ENCODE data around the gene IQCB1. TPM values are rescaled to one million over a fixed set of nuclear protein-coding genes. Genes with fewer than 3 reads are reported as not detected.
"Not testable (repeated sequence)": the region's sequence is repeated elsewhere in the genome, so short reads cannot be mapped to it uniquely, and the experiment has no call there.

Gene IQCB1
- total RNA-seq, 1 donor from 2014 or later = 6.3 TPM

- intact Hi-C loops (cut with DNase I) = no loop called here
- ATAC-seq = peak; percentile 88
- peak; percentile 72 for DNase-seq (ENCODE audit: missing footprints)
These were observed 77.6 kb downstream of the IQCB1 start for GRCh38 chr3:121757087-121757811.

DNA sequence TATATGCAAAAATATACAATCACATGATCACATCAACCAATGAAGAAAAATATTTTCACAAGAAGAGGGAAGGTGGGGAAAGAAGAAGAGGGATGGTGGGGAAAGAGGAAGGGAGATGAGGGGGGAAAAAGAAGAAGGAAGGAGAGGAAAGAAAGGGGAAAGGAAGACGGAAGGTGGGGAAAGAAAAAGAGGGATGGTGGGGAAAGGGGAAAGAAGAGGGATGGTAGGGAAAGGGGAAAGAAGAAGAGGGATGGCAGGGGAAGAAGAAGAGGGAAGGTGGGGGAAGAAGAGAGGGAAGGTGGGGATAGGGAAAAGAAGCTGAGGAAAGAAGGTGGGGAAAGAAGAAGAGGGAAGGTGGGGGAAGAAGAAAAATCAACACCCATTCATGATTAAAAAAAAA lies 82.1 kb downstream of the IQCB1 start:
- DNase-seq (ENCODE audit: missing footprints) (no peak), ATAC-seq (no peak)
- intact Hi-C loops (cut with DNase I) = loop anchor here (5.0 kb wide), 1 partner anchor 80 kb away; no protein-coding TSS in a partner anchor

DNA sequence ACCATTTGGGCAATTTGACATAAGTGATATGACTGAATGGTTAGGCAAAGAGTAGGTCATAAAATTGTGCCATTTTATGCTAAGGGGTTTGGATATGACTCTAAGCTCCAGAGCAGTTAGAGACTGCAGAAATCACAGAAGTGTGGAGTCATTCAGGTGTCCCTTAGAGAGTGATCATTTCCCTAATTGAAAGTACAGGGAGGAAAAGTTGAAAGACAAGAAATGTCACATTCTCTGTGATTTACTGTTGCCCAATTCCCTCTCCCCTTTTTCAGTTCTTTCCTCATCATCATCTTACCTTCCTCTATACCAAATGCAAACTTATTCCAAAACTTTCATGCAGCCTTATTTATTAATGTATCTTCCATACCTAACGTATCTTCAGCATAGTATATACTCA lies 82.6 kb downstream of the IQCB1 start:
- DNase-seq (ENCODE audit: missing footprints) = no peak
- intact Hi-C loops (cut with DNase I) = loop anchor here (5.0 kb wide), 1 partner anchor 80 kb away; no protein-coding TSS in a partner anchor
- ATAC-seq = no peak

DNA sequence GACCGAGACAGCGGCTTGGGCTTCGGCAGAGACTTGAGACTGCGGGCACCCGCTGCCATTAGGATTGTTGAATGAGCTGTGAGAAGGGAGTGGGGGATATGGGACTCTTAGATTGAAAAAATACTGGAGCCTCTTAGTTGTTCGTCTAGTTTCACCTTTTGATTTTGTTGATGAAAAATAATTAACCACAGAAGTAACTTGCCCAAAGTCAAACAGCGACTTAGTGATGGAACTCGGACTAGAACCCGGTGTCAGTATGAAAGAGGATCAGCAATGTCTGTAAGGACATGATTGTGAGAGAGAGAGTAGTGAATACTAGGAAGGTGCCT lies 84.8 kb downstream of the IQCB1 start:
- no peak for DNase-seq (ENCODE audit: missing footprints)
- intact Hi-C loops (cut with DNase I) = loop anchor here (5.0 kb wide), 1 partner anchor 82 kb away; no protein-coding TSS in a partner anchor
- ATAC-seq = no peak

GRCh38 chr3:121749276-121750086 lies 85.4 kb downstream of the IQCB1 start, which contains the start of gene GOLGB1:
GOLGB1 (minus strand) TSS chr3:121749741; CDS start chr3:121730971, 18,770 bp downstream.
- peak; percentile 97 for ATAC-seq
- peak; percentile 95 for DNase-seq (ENCODE audit: missing footprints)
- intact Hi-C loops (cut with DNase I) = loop anchor here (5.0 to 10.0 kb wide), 3 partner anchors 52 to 205 kb away; partner anchors contain the start of gene POLQ

- intact Hi-C loops (cut with DNase I) = loop anchor here (5.0 to 10.0 kb wide), 2 partner anchors 51 to 204 kb away; partner anchors contain the start of gene POLQ
- DNase-seq (ENCODE audit: missing footprints) (no peak), ATAC-seq (no peak)
These were observed 86.1 kb downstream of the IQCB1 start for GRCh38 chr3:121748680-121749275.

GRCh38 chr3:121747976-121748375 lies 86.9 kb downstream of the IQCB1 start:
- intact Hi-C loops (cut with DNase I) = loop anchor here (5.0 to 10.0 kb wide), 2 partner anchors 51 to 203 kb away; partner anchors contain the start of gene POLQ
- DNase-seq (ENCODE audit: missing footprints) (no peak), ATAC-seq (no peak)

DNA sequence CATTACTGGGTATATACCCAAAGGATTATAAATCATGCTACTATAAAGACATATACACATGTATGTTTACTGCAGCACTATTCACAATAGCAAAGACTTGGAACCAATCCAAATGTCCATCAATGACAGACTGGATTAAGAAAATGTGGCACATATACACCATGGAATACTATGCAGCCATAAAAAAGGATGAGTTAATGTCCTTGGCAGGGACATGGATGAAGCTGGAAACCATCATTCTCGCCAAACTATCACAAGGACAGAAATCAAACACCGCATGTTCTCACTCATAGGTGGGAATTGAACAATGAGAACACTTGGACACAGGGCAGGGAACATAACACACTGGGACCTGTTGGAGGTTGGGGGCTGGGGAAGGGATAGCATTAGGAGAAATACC lies 91.8 kb downstream of the IQCB1 start:
- not testable (repeated sequence) for ATAC-seq; DNase-seq (ENCODE audit: missing footprints)
- intact Hi-C loops (cut with DNase I) = loop anchor here (10.0 kb wide), 1 partner anchor 198 kb away; the partner anchor contains the start of gene POLQ

DNA sequence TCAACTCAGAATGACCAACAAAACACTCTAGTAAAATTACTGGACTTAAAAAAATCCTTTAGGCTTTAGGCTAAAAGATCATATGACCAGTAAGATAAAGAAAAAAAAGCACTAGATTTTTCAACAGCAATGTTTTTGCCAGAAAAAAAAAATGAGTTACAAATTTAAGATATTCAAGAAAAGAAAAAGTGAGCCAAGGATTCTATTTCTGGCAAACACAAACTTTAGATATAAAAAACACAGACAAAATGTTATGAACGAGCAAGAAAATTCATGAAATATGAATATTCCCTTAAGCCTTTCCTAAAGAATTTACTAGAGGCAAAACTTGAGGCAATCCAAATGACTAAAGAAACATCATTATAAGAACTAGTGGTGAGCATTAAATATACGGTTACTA lies 94.0 kb downstream of the IQCB1 start:
- DNase-seq (ENCODE audit: missing footprints) (no peak), ATAC-seq (no peak)
- intact Hi-C loops (cut with DNase I) = loop anchor here (10.0 kb wide), 1 partner anchor 196 kb away; the partner anchor contains the start of gene POLQ

DNA sequence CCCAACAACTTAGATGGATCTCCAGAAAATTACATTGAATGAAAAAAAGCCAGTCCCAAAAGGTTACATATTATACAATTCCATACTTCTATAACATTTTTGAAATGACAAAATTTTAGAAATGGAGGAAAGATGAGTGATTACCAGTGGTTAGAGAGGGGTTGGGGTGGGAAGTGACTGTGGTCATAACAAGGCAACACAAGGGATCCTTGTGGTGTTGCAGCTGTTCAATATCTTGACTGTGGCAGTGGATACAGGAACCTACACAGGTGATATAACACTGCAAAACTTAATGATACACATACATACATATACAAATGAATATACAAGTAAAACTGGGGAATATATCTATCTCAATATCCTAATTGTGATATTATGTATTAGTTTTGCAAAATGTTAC lies 95.0 kb downstream of the IQCB1 start:
- intact Hi-C loops (cut with DNase I) = loop anchor here (10.0 kb wide), 1 partner anchor 195 kb away; the partner anchor contains the start of gene POLQ

DNA sequence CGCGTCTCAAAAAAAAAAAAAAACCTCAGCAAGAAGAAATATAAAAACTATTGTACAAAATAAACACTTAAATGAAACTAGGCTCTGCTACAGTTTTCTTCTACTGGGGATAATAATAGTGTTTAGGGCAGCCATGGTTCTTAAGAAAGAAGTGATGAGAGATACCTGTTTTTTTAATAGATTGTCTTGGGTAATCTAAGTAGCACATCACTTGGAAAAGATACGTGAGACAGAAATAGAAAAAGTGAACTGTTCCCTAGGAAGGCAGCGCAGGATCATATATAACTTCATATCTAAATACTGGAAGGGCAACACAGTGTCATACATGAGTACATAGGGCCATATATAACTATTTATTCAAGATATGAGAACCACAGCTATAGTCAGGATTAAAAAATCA lies 97.2 kb downstream of the IQCB1 start:
- intact Hi-C loops (cut with DNase I) = no loop called here
- DNase-seq (ENCODE audit: missing footprints) = no peak
- no peak for ATAC-seq

More for the DNA sequence above, 95.0 kb downstream of the IQCB1 start:
- DNase-seq (ENCODE audit: missing footprints) (no peak), ATAC-seq (no peak)

DNA sequence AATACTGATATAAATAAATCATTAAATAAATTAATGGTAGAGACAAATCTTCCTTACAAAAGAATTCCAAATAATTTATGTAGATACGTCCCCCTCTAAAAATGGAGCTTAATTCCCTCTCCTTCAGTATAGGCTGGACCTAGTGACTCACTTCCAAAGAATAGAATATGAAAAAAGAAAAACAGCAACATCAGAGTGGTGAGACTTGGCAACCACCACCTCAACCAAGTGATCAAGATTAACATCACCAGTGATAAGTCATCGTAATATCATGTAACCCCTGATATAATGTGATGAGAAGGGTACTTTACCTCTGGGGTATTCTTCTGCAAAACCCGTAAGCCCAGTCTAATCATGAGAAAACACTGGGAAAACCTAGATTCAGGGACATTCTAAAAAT lies 98.7 kb downstream of the IQCB1 start:
- intact Hi-C loops (cut with DNase I) = no loop called here
- no peak for DNase-seq (ENCODE audit: missing footprints)
- no peak for ATAC-seq

DNA sequence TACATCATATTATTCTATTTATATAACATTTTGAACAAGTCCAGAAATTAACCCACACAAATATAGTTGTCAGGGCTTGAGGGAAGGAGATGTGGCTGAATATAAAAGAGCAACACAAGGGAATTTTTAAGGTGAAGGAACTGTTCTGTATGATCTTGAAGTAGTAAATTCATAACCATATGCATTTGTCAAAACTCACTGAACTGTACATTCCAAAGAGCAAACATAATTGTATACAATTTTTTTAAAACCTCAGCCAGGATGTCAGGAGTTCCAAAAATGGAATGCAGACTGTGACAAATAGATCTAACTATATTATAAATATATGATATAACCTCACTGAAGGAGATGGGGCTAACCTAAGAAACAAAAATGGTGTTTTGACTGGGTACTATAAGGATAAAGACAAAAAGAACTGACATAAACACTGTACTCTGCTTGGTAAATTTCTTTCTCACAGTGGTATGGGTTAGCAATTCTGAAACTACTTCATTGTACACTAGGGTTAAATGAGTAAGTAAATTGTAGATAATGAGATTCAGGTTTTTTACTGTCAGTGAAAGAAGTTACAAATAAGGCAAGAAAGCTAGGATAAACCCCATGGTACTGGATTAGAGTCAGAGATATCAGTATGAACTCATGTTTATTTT lies 99.7 kb downstream of the IQCB1 start:
- ATAC-seq (no peak), DNase-seq (ENCODE audit: missing footprints) (no peak)
- intact Hi-C loops (cut with DNase I) = no loop called here

- intact Hi-C loops (cut with DNase I) = no loop called here
These were observed 103.7 kb downstream of the IQCB1 start for GRCh38 chr3:121730940-121731687.

GRCh38 chr3:121724130-121724529 lies 110.7 kb downstream of the IQCB1 start:
- ATAC-seq (no peak), DNase-seq (ENCODE audit: missing footprints) (no peak)
- intact Hi-C loops (cut with DNase I) = no loop called here

More at GRCh38 chr3:121730940-121731687, 103.7 kb downstream of the IQCB1 start:
- DNase-seq (ENCODE audit: missing footprints) (no peak), ATAC-seq (peak; percentile 64)

- ATAC-seq = no peak
- intact Hi-C loops (cut with DNase I) = no loop called here
These were observed 111.4 kb downstream of the IQCB1 start for GRCh38 chr3:121723485-121723884.

DNA sequence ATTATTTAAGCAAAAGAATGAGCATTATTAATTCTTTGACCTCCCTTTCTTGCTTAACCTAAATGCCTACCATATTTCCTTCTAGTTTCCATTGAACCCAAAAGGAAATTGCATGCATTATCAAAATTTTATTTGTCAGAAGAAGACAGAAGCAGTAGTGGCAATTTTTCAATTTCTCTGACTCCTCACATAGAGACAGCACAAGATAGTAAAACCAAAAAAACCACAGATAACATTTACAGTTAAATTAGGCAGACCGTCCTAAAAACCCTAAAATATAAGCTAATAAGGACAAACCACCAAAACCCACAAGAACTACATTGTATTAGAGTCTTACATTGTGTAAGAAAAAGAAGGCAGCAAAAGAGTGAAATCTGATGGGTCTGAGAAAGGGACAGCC lies 112.4 kb downstream of the IQCB1 start:
- ATAC-seq (no peak), DNase-seq (ENCODE audit: missing footprints) (no peak)
- intact Hi-C loops (cut with DNase I) = no loop called here

More at GRCh38 chr3:121723485-121723884, 111.4 kb downstream of the IQCB1 start:
- no peak for DNase-seq (ENCODE audit: missing footprints)

- ATAC-seq (peak; percentile 31), DNase-seq (ENCODE audit: missing footprints) (no peak)
- intact Hi-C loops (cut with DNase I) = no loop called here
These were observed 114.7 kb downstream of the IQCB1 start for GRCh38 chr3:121720163-121720562.
